ENCODE data around the gene ICA1. TPM values are rescaled to one million over a fixed set of nuclear protein-coding genes. Genes with fewer than 3 reads are reported as not detected.

Gene ICA1
- 26.3 and 31.5 TPM in 2 replicates for total RNA-seq (2022)
- percentile 69 among the genes with signal in this experiment for Bru-seq, nascent RNA
- percentile 51 among the genes with signal in this experiment for BruChase-seq, experiment 1, labeled RNA remaining after a 6-hour chase
- percentile 59 among the genes with signal in this experiment for BruChase-seq, experiment 2, labeled RNA remaining after a 2-hour chase
- long read RNA-seq, transcript ICA1-206 (14 exons, 2,458 nt) = major isoform, 26 of 100 reads
- long read RNA-seq, transcript ICA1-201 (14 exons, 2,309 nt) = minor isoform, 9 of 100 reads
- long read RNA-seq, partial matches to known transcripts = 13 of 100 reads
- long read RNA-seq, other reads (novel, unspliced or antisense) = 47 of 100 reads

DNA sequence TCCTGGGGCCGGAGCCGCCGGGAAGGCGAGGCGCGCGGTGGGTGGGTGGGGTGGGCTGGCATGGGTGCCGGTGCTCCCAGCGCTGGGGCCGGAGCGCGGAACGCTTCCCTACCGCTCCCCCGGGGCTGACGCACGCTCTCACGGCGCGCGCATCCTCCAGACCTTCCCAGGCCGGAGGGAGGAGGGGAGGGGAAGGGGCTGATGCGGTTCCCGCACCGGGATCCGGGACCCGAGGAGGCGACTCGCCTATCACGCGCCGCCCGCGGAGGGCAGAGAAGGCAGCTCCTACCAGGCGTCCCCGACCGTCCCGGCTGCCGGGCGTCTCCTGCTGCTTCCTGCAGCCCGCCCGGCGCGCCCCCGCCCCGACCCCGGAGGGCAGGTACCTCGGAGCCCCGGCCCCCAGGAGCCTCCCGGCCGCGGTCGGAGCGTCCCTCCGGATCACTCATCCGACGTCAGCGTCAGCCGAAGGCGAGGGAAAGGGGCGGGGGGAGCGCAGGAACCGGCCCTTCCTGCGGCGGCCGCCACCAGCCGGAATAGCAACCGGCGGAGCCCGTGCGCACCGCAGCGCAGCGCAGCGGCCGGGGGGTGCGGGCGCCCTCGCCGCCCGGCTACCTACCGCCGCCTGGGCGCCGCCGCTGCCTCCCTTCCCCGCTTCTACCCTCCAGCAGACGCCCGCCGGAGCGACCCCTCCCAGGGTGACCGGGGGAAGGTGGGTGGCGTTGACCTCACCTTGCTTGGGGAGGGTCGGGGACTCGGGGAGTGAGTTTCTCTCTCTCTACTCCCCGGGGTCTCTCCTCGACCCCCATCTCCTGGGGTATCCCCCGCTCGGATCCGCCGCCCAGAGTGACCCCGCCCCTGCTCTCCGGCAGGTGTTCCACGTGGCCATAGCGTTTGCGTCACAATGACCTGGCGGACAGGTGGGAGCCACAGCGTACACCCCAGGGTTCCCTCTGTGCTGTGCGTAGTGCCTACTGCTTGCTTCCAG lies at the start of gene ICA1:
TSS of gene ICA1 (minus strand) at position 457 of the 985 bp plus-strand sequence. CDS start 26,241 bp downstream, outside the sequence.
- Mint-ChIP-seq H3K9me3 (ENCODE audit: unreplicated experiment) (no peaks in the 10 kb centered on the region), H3K4me1 (ENCODE audit: insufficient read depth, unreplicated experiment) (no peaks in the 10 kb centered on the region), H3K27ac (ENCODE audit: low read depth, unreplicated experiment) (no peak within 1 kb of the TSS), H3K36me3 (ENCODE audit: insufficient read depth, unreplicated experiment) (no peaks in the 10 kb centered on the region), H3K27me3 (ENCODE audit: insufficient read depth, unreplicated experiment) (no peaks in the 10 kb centered on the region), H3K4me3 (ENCODE audit: unreplicated experiment) (peak within 1 kb of the TSS; percentile 82)
- BruUV-seq (replicated peaks) = no TSS peak
- TF ChIP-seq, protein P1, sequence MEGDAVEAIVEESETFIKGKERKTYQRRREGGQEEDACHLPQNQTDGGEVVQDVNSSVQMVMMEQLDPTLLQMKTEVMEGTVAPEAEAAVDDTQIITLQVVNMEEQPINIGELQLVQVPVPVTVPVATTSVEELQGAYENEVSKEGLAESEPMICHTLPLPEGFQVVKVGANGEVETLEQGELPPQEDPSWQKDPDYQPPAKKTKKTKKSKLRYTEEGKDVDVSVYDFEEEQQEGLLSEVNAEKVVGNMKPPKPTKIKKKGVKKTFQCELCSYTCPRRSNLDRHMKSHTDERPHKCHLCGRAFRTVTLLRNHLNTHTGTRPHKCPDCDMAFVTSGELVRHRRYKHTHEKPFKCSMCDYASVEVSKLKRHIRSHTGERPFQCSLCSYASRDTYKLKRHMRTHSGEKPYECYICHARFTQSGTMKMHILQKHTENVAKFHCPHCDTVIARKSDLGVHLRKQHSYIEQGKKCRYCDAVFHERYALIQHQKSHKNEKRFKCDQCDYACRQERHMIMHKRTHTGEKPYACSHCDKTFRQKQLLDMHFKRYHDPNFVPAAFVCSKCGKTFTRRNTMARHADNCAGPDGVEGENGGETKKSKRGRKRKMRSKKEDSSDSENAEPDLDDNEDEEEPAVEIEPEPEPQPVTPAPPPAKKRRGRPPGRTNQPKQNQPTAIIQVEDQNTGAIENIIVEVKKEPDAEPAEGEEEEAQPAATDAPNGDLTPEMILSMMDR (IDR thresholded peaks at IDR 0.05; ENCODE audit: unreplicated experiment) = no peak
- POLR2A ChIA-PET = interaction anchor here (0.5 to 2.7 kb wide), 11 partner anchors 9 to 1672 kb away, joined by 3 to 13 read pairs (median 5); partner anchors contain the start of gene UMAD1
- CTCF ChIA-PET = interaction anchor here (0.8 to 3.1 kb wide), 7 partner anchors 13 to 105 kb away, joined by 3 to 19 read pairs (median 4); no protein-coding TSS in a partner anchor
- peak; percentile 66 for DNase-seq (ENCODE audit: unreplicated experiment)
- intact Hi-C loops (cut with micrococcal nuclease) = no loop called here

DNA sequence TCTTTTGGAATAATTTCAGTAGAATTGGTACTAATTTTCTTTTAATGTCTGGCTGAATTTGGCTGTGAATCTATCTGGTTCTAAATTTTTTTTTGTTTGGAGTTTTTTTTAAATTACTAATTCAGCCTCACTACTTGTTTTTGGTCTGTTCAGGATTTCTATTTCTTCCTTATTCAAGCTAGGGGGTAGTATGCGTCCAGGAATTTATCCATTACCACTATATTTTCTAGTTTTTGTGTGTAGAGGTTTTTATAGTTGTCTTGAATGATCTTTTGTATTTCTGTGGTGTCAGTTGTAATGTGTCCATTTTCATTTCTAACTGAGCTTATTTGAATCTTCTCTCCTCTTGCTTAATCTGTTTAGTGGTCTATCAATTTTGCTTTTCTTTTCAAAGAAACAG lies 48.9 kb upstream of the ICA1 start:
- H3K4me3 Mint-ChIP-seq (ENCODE audit: unreplicated experiment) = no peak overlapping the region
- intact Hi-C loops (cut with micrococcal nuclease) = loop anchor here (2.0 kb wide), 1 partner anchor 54 kb away; no protein-coding TSS in a partner anchor
- peaks cover 9% of the 10 kb centered on the region for H3K9me3 Mint-ChIP-seq (ENCODE audit: unreplicated experiment)
- POLR2A ChIA-PET = no interaction called here
- DNase-seq (ENCODE audit: unreplicated experiment) = no peak
- BruUV-seq (replicated peaks) = no TSS peak
- no peaks in the 10 kb centered on the region for H3K36me3 Mint-ChIP-seq (ENCODE audit: insufficient read depth, unreplicated experiment)
- TF ChIP-seq, protein P1 (IDR thresholded peaks at IDR 0.05; ENCODE audit: unreplicated experiment) = no peak
- no peaks in the 10 kb centered on the region for H3K4me1 Mint-ChIP-seq (ENCODE audit: insufficient read depth, unreplicated experiment)
- no peak overlapping the region for H3K27ac Mint-ChIP-seq (ENCODE audit: low read depth, unreplicated experiment)
- H3K27me3 Mint-ChIP-seq (ENCODE audit: insufficient read depth, unreplicated experiment) = peaks cover 36% of the 10 kb centered on the region
- CTCF ChIA-PET = no interaction called here

DNA sequence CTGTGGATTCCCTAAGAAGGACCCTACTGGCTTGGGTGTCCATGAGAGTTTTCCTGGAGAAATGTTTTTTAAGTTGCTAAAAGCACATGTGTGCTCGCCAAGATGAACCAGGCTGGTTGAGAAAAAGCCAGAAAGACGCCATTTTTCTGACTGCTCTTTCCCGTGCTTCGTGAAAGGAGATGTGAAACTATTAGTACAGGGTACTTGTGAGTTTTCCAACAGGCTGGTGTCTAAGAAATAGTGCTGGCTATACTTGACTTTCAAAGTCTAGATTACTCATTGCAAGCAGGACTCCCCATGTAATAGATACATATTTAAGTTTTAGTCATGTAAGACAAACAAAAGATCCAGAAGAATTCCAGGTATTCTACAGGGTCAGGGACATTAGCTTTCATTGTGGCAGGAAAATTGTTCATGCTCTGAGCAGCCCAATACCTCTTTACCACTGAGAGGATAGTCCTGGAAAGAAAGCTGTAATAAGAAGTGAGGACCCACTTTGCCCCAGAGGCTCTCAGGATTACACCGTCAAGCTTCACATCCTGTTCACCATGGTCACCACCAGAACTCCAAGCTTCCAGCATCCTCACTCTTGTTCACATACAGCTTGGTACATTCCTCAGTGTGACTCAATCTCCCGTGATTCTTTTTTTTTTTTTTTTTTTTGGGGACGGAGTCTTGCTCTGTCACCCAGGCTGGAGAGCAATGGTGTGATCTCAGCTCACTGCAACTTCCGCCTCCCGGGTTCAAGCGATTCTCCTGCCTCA lies 43.8 kb upstream of the ICA1 start:
- CTCF ChIA-PET = interaction anchor here (0.6 to 2.6 kb wide), 3 partner anchors 10 to 1352 kb away, joined by 3 to 17 read pairs (median 3); no protein-coding TSS in a partner anchor
- Mint-ChIP-seq H3K4me3 (ENCODE audit: unreplicated experiment) (no peak overlapping the region), H3K4me1 (ENCODE audit: insufficient read depth, unreplicated experiment) (no peaks in the 10 kb centered on the region), H3K27ac (ENCODE audit: low read depth, unreplicated experiment) (no peak overlapping the region), H3K9me3 (ENCODE audit: unreplicated experiment) (peaks cover 8% of the 10 kb centered on the region), H3K27me3 (ENCODE audit: insufficient read depth, unreplicated experiment) (peaks cover 19% of the 10 kb centered on the region), H3K36me3 (ENCODE audit: insufficient read depth, unreplicated experiment) (no peaks in the 10 kb centered on the region)
- TF ChIP-seq, protein P1 (IDR thresholded peaks at IDR 0.05; ENCODE audit: unreplicated experiment) = no peak
- intact Hi-C loops (cut with micrococcal nuclease) = no loop called here
- POLR2A ChIA-PET = no interaction called here
- no peak for DNase-seq (ENCODE audit: unreplicated experiment)
- no TSS peak for BruUV-seq (replicated peaks)

All from MCF 10A (cell line).